ENCODE data around the gene ZNF80. TPM values are rescaled to one million over a fixed set of nuclear protein-coding genes. Genes with fewer than 3 reads are reported as not detected.

ZNF80 gene
- total RNA-seq, 1 donor from 2014 or later: not detected

DNA sequence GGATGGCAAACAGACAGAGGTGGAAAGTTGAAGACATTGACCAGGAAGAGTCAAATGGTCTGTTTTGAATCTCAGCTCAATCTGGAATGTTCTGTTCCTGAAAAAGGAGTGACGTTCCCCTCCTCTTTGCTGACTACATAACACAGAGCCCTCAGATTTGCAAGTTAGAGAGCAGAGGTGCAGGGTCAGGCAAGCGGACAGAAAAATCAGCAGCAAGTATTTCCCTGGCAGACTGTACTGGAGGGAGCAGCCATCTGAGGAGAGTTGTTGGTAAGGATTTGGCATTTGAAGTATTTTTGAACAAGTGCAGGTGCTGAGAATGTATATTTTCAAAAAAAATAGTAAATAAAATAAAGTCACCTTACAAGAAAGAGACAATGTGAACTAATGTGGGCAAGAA, 17.6 kb downstream of the ZNF80 start:
- DNase-seq (ENCODE audit: low read depth in 2 of 2): no peak

GRCh38 chr3:114218578-114219185, 18.7 kb downstream of the ZNF80 start:
- DNase-seq (ENCODE audit: low read depth in 2 of 2): no peak

- DNase-seq (ENCODE audit: low read depth in 2 of 2): peak in 1 of 2 donors; percentile 7
These were observed 19.4 kb downstream of the ZNF80 start for GRCh38 chr3:114218006-114218405.

GRCh38 chr3:114217266-114217665, 20.1 kb downstream of the ZNF80 start:
- DNase-seq (ENCODE audit: low read depth in 2 of 2): no peak

- DNase-seq (ENCODE audit: low read depth in 2 of 2): no peak
These were observed 21.0 kb downstream of the ZNF80 start for GRCh38 chr3:114216186-114216970.

DNA sequence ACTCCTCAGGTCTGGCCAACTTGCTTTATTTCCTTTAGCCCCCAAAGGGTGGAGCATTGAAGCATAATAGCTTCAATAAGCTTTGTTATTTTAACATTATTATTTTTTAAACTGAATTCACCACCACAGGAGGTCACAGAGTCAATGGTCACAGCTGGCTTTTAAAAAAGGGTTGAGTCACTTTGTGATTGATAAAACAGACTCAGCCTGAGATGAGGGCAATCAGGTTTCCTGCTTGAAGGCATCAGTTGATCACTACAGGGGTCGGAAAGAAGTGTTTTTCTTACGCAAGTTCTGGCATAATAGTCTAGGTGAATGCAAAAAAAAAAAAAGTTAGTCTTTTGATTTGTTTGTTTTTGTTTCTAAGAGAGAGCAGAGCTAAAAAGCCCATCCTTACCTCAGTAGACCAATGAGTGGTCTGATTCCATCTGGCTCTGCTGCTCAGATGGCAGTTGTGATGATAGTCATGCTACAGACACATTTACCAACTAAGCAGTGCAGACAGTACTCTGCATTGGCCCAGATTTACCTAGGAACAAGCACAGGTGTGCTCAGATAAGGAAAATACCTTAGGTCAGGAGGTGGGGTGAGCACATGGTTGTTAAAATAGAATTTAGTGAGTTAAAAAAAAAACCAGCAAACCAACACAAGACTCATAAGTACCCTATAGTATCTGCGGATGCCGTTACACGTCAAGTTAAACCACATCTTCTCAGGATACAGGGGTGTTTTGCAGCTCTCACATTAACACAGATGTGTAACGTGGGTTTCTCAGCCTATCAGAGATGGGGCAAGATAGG, 22.6 kb downstream of the ZNF80 start:
- peak; percentile 27 to 63 for DNase-seq (ENCODE audit: low read depth in 2 of 2)

DNA sequence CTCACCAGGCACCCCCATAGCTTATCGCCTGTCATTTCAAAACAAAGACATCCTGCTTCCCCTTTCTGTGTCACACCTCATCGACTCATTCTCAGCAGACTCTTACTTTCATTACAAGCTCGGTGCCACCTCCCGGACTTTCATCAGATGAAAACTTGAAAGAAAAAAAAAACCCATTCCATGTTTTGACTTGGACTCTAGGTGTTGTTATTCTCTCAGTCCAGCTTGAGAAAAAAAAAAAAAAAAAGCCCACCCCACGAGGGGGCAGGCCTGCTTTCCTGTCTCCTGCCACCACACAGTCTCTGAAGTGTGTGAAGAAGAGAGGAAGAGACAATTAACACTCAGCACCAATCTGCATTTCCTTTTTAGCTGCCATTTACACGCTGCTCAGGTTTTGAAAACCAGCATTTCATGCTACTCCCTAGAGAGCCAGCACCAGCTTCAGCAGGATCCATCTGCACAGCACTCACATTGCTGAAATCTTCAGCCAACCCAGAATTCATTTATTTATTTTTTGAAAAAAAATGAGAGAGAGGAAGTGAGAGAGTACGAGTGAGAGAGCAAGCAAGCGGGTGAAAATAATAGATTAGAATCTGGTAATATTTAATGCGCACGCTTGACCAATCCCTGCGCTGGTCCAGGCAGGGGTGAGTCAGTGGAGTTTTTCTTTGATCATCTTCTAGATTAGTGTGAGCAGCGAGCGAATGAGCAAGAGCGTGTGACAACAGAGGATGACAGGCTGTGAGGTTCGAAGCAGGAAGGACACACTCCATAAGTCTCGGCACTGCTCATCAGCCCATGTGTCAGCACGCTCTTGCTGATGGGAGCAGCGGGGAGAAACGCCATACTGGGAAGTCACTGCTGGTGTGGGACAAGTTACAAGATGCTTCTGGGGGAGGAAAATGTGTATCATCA, 23.5 kb downstream of the ZNF80 start:
- peak; percentile 61 to 89 for DNase-seq (ENCODE audit: low read depth in 2 of 2)

DNA sequence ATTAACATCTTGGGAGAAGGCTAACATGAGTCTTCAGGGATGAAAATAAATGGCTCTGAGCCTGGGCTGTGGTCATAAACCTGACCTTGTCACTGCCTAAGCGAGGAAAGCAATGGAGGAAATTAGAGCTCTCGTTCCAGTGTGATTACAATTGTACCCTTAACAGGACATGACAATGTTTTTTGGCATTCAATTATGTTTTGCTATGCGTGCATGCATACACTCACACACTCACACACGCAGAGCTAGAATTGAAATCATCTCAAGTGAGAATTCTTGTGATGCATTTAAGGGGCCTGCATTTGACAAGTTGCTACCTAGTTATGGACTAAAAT, 24.1 kb downstream of the ZNF80 start:
- DNase-seq (ENCODE audit: low read depth in 2 of 2): peak; percentile 84 to 86

GRCh38 chr3:114212646-114213045, 24.7 kb downstream of the ZNF80 start:
- DNase-seq (ENCODE audit: low read depth in 2 of 2): no peak

- DNase-seq (ENCODE audit: low read depth in 2 of 2): no peak
These were observed 29.6 kb downstream of the ZNF80 start for GRCh38 chr3:114207768-114208167.

GRCh38 chr3:114206342-114206741, 31.0 kb downstream of the ZNF80 start:
- no peak for DNase-seq (ENCODE audit: low read depth in 2 of 2)

DNA sequence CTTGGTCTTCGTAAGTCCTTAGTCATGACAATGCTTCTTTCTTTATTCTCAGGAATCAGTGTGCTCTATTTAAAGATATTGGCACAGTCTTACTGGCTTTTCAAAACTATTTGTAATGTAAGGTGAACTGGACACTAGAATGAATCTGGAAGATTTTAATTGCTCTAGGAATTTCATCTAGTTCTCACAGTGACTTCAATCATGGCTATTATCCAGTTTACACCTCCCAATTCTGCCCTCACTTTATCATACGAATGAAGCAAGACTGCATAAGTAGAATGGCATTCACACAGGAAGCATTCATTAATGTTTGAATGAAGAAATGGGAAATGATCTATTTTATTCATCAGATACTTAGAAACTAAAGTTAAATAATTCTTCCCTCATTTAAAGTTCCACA, 31.8 kb downstream of the ZNF80 start:
- DNase-seq (ENCODE audit: low read depth in 2 of 2): no peak

- DNase-seq (ENCODE audit: low read depth in 2 of 2): no peak
These were observed 42.6 kb downstream of the ZNF80 start for GRCh38 chr3:114194750-114195149.

DNA sequence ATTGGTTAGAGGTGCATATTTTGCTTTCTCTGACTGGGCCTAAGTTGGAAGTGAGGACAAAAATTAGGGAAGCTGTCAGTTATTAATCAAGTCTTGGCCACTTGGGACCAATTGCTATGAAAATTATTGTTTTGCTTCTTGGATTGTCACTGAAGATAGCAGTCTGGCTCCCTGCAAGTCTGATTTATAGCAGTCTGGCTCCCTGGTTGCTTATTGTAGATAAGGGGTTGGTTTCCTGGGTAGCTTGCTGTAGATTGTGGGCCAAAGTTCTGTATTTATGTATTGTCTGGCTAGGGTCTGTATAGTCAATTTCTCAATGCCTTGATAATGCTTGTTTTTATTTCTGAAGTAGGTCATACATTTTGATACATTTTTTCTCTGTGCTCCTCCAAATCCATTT, 45.2 kb downstream of the ZNF80 start:
- DNase-seq (ENCODE audit: low read depth in 2 of 2): no peak

DNA sequence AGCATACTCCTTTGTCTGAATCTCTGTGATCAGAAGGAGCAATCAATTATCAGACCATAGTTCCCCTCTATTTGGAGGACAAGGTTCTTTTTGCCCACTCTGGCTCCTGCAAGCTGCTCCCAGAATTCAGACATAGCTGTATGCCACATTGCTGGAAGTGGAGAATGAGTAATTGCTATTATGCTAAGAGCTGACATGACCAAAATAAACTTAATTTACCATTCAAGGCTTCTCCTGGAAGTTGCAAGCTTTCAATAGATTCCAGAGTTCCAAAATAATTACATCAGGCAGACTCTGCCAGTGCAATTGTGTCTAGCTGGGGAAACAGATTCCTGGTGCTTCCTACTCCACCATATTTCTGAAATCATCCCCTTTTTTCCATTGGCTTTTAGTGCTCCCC, 50.9 kb downstream of the ZNF80 start:
- DNase-seq (ENCODE audit: low read depth in 2 of 2): no peak

Other genes starting within 250 kb of the ZNF80 start
- 0.77 and 1.1 TPM in 2 replicates for gene CCDC191, start 181.1 kb downstream of the ZNF80 start, total RNA-seq
- gene QTRT2, start 180.8 kb downstream of the ZNF80 start, total RNA-seq: 22.5 and 25.0 TPM in 2 replicates
- not detected in 2 replicates for gene DRD3, start 58.5 kb downstream of the ZNF80 start, total RNA-seq
- gene TIGIT, start 56.5 kb upstream of the ZNF80 start, total RNA-seq: not detected in 2 replicates